Stimulated activated CD8-positive, alpha-beta memory T cell treated with anti-CD3 and anti-CD28 coated beads, Interleukin-4, amount 100 ng/mL, for 4 hours (primary cell): ENCODE measurements around the gene SLC25A6.
"Not testable (repeated sequence)": the region's sequence is repeated elsewhere in the genome, so short reads cannot be mapped to it uniquely, and the experiment has no call there.

Experiments used
- DNase-seq, 2 donors: peaks; one replicate each; pipeline ENCODE4 v3.0.0-alpha.2; 2020; ENCODE audit warnings: low read depth in 2 of 2, low spot score in 1 of 2

The SLC25A6 gene

GRCh38 chrX:1416327-1416784, 24.4 kb upstream of the SLC25A6 start:
- no peak for DNase-seq

- DNase-seq, result no peak
Measured at GRCh38 chrX:1412551-1413161, 20.7 kb upstream of the SLC25A6 start.

GRCh38 chrX:1411326-1411725, 19.4 kb upstream of the SLC25A6 start:
- DNase-seq, result no peak

GRCh38 chrX:1407035-1407434, 15.1 kb upstream of the SLC25A6 start:
- no peak for DNase-seq

- DNase-seq, result not testable (repeated sequence)
Measured at GRCh38 chrX:1405769-1406168, 13.9 kb upstream of the SLC25A6 start.

- not testable (repeated sequence) for DNase-seq
Measured at GRCh38 chrX:1403867-1404266, 12.0 kb upstream of the SLC25A6 start.

- no peak for DNase-seq
Measured at GRCh38 chrX:1403228-1403627, 11.3 kb upstream of the SLC25A6 start.

GRCh38 chrX:1401611-1402430, 9.9 kb upstream of the SLC25A6 start:
- no peak for DNase-seq

- DNase-seq, result no peak
Measured at GRCh38 chrX:1400742-1401471, 9.0 kb upstream of the SLC25A6 start.

- no peak for DNase-seq
Measured at GRCh38 chrX:1400049-1400448, 8.1 kb upstream of the SLC25A6 start.

GRCh38 chrX:1398431-1399340, 6.8 kb upstream of the SLC25A6 start:
- no peak for DNase-seq

- DNase-seq, result no peak
Measured at GRCh38 chrX:1397441-1398270, 5.7 kb upstream of the SLC25A6 start.

- DNase-seq, result no peak
Measured at GRCh38 chrX:1397001-1397400, 5.1 kb upstream of the SLC25A6 start.

GRCh38 chrX:1395646-1396216, 3.8 kb upstream of the SLC25A6 start:
- DNase-seq, result no peak

- DNase-seq, result no peak
Measured at GRCh38 chrX:1394731-1395501, 3.0 kb upstream of the SLC25A6 start.

GRCh38 chrX:1393871-1394615, 2.1 kb upstream of the SLC25A6 start:
- DNase-seq, result no peak

- DNase-seq, result no peak
Measured at GRCh38 chrX:1392376-1393068, 609 bp upstream of the SLC25A6 start.

- peak in 1 of 2 donors; percentile 83 for DNase-seq
Measured at GRCh38 chrX:1391370-1391706, 575 bp downstream of the SLC25A6 start.
